Transverse colon (tissue), 3 donors: ENCODE results near the gene OLFM2.

Experiments
- CTCF ChIP-seq, 5 experiments: fragments of 200-600 bp in 3 of 5; fragments of 450-650 bp in 2 of 5; sonication (generic) in 3 of 5; IDR thresholded peaks; 1 replicate in 2 of 5; 2 replicates in 3 of 5; pipeline ENCODE4 v1.5.1; 2016 to 2017; ENCODE audit warnings: antibody characterized with exemption in 5 of 5, inconsistent platforms in 3 of 5, mild to moderate bottlenecking in 2 of 5, moderate library complexity in 1 of 5
- POLR2A ChIP-seq: fragments of 450-650 bp; IDR thresholded peaks from one replicate; pipeline ENCODE4 v1.6.1; 2016; ENCODE audit warnings: antibody characterized with exemption, mild to moderate bottlenecking, moderate library complexity

GRCh38 chr19:9931629-9932028 lies 4.7 kb downstream of the OLFM2 start:
- TF ChIP-seq CTCF (IDR thresholded peaks at IDR 0.05) (no peak), POLR2A (no peak)
